HFF-Myc (cell line): Measurements from ENCODE around the gene ZBTB42.

Experiments used
- DNase-seq: peaks from one replicate; pipeline ENCODE4 v3.0.0-alpha.2; 2011; ENCODE audit warnings: low read depth; ENCODE audit errors: extremely low read depth
- H3K4me3 ChIP-seq: replicated peaks from 2 replicates; pipeline ENCODE4 v1.5.1; 2011; ENCODE audit warnings: low read depth, mild to moderate bottlenecking, control low read depth, low read length
- CTCF ChIP-seq: IDR thresholded peaks from 2 replicates; pipeline ENCODE4 v1.5.1; 2012; ENCODE audit warnings: mild to moderate bottlenecking, low read depth, low read length, control low read depth; ENCODE audit errors: missing control alignments

ZBTB42 gene

GRCh38 chr14:104788161-104788818, 12.6 kb upstream of the ZBTB42 start:
- DNase-seq, result no peak
- no peak overlapping the region for H3K4me3 ChIP-seq
- TF ChIP-seq CTCF, result no peak

GRCh38 chr14:104788873-104789663, 11.8 kb upstream of the ZBTB42 start:
- DNase-seq, result no peak
- no peak overlapping the region for H3K4me3 ChIP-seq
- no peak for TF ChIP-seq CTCF

GRCh38 chr14:104789752-104790743, 10.9 kb upstream of the ZBTB42 start:
- DNase-seq, result no peak
- no peak overlapping the region for H3K4me3 ChIP-seq
- TF ChIP-seq CTCF, result no peak

GRCh38 chr14:104791425-104791824, 9.5 kb upstream of the ZBTB42 start:
- H3K4me3 ChIP-seq, result no peak overlapping the region
- no peak for DNase-seq
- no peak for TF ChIP-seq CTCF

GRCh38 chr14:104792101-104792884, 8.6 kb upstream of the ZBTB42 start:
- TF ChIP-seq CTCF, result no peak
- no peak for DNase-seq
- no peak overlapping the region for H3K4me3 ChIP-seq
